Colon (tissue), 2 donors: ENCODE measurements around the gene HOXD1.

ENCODE experiments used
- FAIRE-seq: peaks from 2 replicates; lab custom pipeline; 2012; peaks lifted over from hg19 to GRCh38; lab: Jason Lieb, UNC
- donor health status: control.
- donor health status: control.

Gene HOXD1

GRCh38 chr2:176152350-176153181 lies 35.9 kb upstream of the HOXD1 start:
- FAIRE-seq = no peak

- FAIRE-seq = no peak
Measured at GRCh38 chr2:176154576-176155252, 33.8 kb upstream of the HOXD1 start.

GRCh38 chr2:176155356-176156044 lies 33.0 kb upstream of the HOXD1 start:
- no peak for FAIRE-seq

GRCh38 chr2:176156301-176156806 lies 32.1 kb upstream of the HOXD1 start:
- FAIRE-seq = no peak

GRCh38 chr2:176156807-176157498 lies 31.5 kb upstream of the HOXD1 start, which contains the start of gene HOXD3:
Gene HOXD3, plus strand, starts transcription at chr2:176157307. Its CDS starts 11,808 bp downstream, at chr2:176169115.
- FAIRE-seq = no peak

GRCh38 chr2:176157499-176158185 lies 30.8 kb upstream of the HOXD1 start:
- no peak for FAIRE-seq

GRCh38 chr2:176158186-176158591 lies 30.3 kb upstream of the HOXD1 start:
- FAIRE-seq = no peak

GRCh38 chr2:176158855-176159662 lies 29.4 kb upstream of the HOXD1 start:
- FAIRE-seq = no peak

- FAIRE-seq = no peak
Measured at GRCh38 chr2:176159663-176160250, 28.7 kb upstream of the HOXD1 start.

- FAIRE-seq = no peak
Measured at GRCh38 chr2:176160251-176160985, 28.1 kb upstream of the HOXD1 start.

GRCh38 chr2:176160986-176161824 lies 27.3 kb upstream of the HOXD1 start:
- FAIRE-seq = no peak

- FAIRE-seq = no peak
Measured at GRCh38 chr2:176161825-176162626, 26.4 kb upstream of the HOXD1 start.

GRCh38 chr2:176162911-176163671 lies 25.4 kb upstream of the HOXD1 start:
- FAIRE-seq = no peak

- FAIRE-seq = no peak
Measured at GRCh38 chr2:176163672-176164056, 24.8 kb upstream of the HOXD1 start.

- no peak for FAIRE-seq
Measured at GRCh38 chr2:176164201-176164600, 24.3 kb upstream of the HOXD1 start.

GRCh38 chr2:176164611-176165369 lies 23.7 kb upstream of the HOXD1 start:
- FAIRE-seq = no peak
